Adrenal gland (tissue), 5 donors: ENCODE data around the gene MRC2.

Experiments used
- CTCF ChIP-seq, 6 experiments: fragments of 450-650 bp in 4 of 6; fragments of 200-600 bp in 2 of 6; sonication (generic) in 1 of 6; IDR thresholded peaks; 1 replicate in 5 of 6; 2 replicates in 1 of 6; pipeline versions ENCODE4 v1.5.1 to v1.8.0; 2016 to 2021; ENCODE audit warnings: antibody characterized with exemption in 6 of 6, mild to moderate bottlenecking in 2 of 6, moderate library complexity in 1 of 6
- POLR2A ChIP-seq, 2 donors: fragments of 450-650 bp; IDR thresholded peaks; one replicate each; pipeline ENCODE4 v1.6.1; 2017; ENCODE audit warnings: antibody characterized with exemption in 2 of 2, mild to moderate bottlenecking in 2 of 2, moderate library complexity in 1 of 2
- donor health status: DM: no; HTN: no; CAD: no.

- TF ChIP-seq CTCF (IDR thresholded peaks at IDR 0.05), result no peak
- no peak for TF ChIP-seq POLR2A (IDR thresholded peaks at IDR 0.05)
Observed at GRCh38 chr17:62689441-62690167, 62.1 kb downstream of the MRC2 start.
